Fibroblast of lung (primary cell): ENCODE data around the gene KRT6C. TPM values are rescaled to one million over a fixed set of nuclear protein-coding genes. Genes with fewer than 3 reads are reported as not detected.

Experiments used
- DNase-seq, 2 donors: peaks; one replicate each; pipeline versions ENCODE4 v3.0.0 to v3.0.0-alpha.2; 2010; ENCODE audit warnings: low read depth in 2 of 2
- H2AFZ ChIP-seq: 2 replicates; pipeline ENCODE4 v1.5.1; 2012; ENCODE audit warnings: low read length, control low read depth, inconsistent platforms
- H3K27ac ChIP-seq: 2 replicates; pipeline ENCODE4 v1.5.1; 2011; ENCODE audit warnings: low read length, control low read depth; ENCODE audit not compliant: insufficient read depth
- H3K27me3 ChIP-seq: 2 replicates; pipeline ENCODE4 v1.5.1; 2011; ENCODE audit warnings: mild to moderate bottlenecking, low read length; ENCODE audit not compliant: control insufficient read depth, insufficient read depth
- H3K36me3 ChIP-seq: 2 replicates; pipeline ENCODE4 v1.5.1; 2011; ENCODE audit warnings: low read length; ENCODE audit not compliant: control insufficient read depth, insufficient read depth
- H3K4me1 ChIP-seq: 2 replicates; pipeline ENCODE4 v1.5.1; 2011; ENCODE audit warnings: low read length; ENCODE audit not compliant: control insufficient read depth, insufficient read depth; ENCODE audit errors: extremely low read depth
- H3K4me2 ChIP-seq: 2 replicates; pipeline ENCODE4 v1.5.1; 2011; ENCODE audit warnings: low read length, control low read depth; ENCODE audit not compliant: insufficient read depth; ENCODE audit errors: extremely low read depth
- H3K4me3 ChIP-seq, 4 experiments: fragments of 200-600 bp in 1 of 4; sonication (generic) in 1 of 4; replicated peaks in 1 of 4; 2 replicates each; pipeline ENCODE4 v1.5.1; 2011 to 2016; ENCODE audit warnings: low read length in 4 of 4, low read depth in 3 of 4, mild to moderate bottlenecking in 3 of 4, control low read depth in 2 of 4, inconsistent platforms in 1 of 4, mixed read lengths in 1 of 4; ENCODE audit not compliant: insufficient read depth in 1 of 4; ENCODE audit errors: control extremely low read depth in 1 of 4
- H3K79me2 ChIP-seq: 2 replicates; pipeline ENCODE4 v1.5.1; 2012; ENCODE audit warnings: mild to moderate bottlenecking, low read length, inconsistent platforms; ENCODE audit not compliant: control insufficient read depth, insufficient read depth
- H3K9ac ChIP-seq: 2 replicates; pipeline ENCODE4 v1.5.1; 2011; ENCODE audit warnings: mild to moderate bottlenecking, low read length, control low read depth; ENCODE audit not compliant: insufficient read depth
- H3K9me3 ChIP-seq: 2 replicates; pipeline ENCODE4 v1.5.1; 2012; ENCODE audit warnings: low read depth, low read length; ENCODE audit not compliant: control insufficient read depth, insufficient read depth
- H4K20me1 ChIP-seq: 2 replicates; pipeline ENCODE4 v1.5.1; 2011; ENCODE audit warnings: low read length; ENCODE audit not compliant: control insufficient read depth, insufficient read depth; ENCODE audit errors: extremely low read depth
- CTCF ChIP-seq, 2 donors: IDR thresholded peaks in 1 of 2; conservative IDR thresholded peaks in 1 of 2; 1 replicate in 1 of 2; 2 replicates in 1 of 2; pipeline ENCODE4 v1.5.1; 2011 to 2012; ENCODE audit warnings: low read length in 2 of 2, control low read depth in 1 of 2, inconsistent platforms in 1 of 2, low read depth in 1 of 2, mild to moderate bottlenecking in 1 of 2
- EZH2 ChIP-seq: IDR thresholded peaks from 2 replicates; pipeline ENCODE4 v1.5.1; 2012; ENCODE audit warnings: low read length, control low read depth, mild to moderate bottlenecking; ENCODE audit errors: missing control alignments
- polyA plus RNA-seq, 2 donors: library from polyadenylated mRNA; depleted of rRNA in 1 of 2; stranded (reverse) in 1 of 2; unstranded in 1 of 2; fragments of >200 nt; gene quantifications; 2 replicates each; pipeline ENCODE4 v1.2.1, GENCODE V29; 2011 to 2012; ENCODE audit warnings: missing spikeins in 1 of 2
- total RNA-seq: library from RNA; depleted of rRNA; stranded (reverse); fragments of >200 nt; gene quantifications from 2 replicates; pipeline ENCODE4 v1.2.1, GENCODE V29; 2014

KRT6C gene
- total and polyA plus RNA-seq, 2 donors (not counting 1 experiment from before 2014, with no cell fraction given) = not detected

DNA sequence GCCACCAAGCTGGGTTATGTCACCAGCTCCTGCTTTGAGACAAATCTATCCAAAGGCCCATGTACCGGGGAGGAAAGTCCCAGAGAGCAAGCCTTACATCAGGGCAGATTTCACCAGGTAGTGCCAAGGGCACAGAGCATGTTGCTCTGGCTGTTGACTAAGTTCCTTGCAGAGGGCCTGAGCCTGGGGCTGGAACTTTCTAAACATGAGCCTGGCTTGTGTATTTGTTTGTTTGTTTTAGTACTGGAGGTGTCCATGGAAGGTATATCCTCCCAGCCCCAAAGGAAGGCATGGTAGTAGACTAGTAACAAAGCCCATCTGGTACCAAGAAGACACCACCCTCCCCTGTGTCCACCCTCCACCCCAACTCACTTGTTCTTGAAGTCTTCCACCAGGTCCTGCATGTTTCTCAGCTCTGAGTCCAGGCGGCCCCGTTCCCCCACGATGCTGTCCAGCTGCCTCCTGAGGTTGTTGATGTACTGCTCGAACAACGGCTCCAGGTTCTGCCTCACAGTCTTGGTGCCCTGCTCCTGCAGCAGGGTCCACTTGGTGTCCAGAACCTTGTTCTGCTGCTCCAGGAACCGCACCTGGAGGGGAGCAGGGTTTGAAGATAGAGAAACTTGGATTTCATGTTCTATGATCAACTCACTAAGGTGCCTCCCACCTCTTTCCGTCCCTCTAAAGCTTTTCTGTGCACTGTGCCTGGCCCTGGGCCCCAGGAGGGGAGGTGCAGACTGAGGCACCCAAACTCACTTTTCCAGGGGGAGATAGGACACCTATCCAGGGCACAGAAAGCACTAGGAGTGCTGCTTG is 45.2 kb upstream of the KRT6C start:
- Histone ChIP-seq H3K4me3 (no peak overlapping the region), H3K79me2 (no peaks in the 10 kb centered on the region), H4K20me1 (no peaks in the 10 kb centered on the region), H3K9me3 (no peaks in the 10 kb centered on the region), H3K27me3 (no peaks in the 10 kb centered on the region), H3K4me1 (no peaks in the 10 kb centered on the region), H3K36me3 (no peaks in the 10 kb centered on the region), H3K27ac (no peak overlapping the region), H3K9ac (no peak overlapping the region), H2AFZ (no peak overlapping the region), H3K4me2 (no peak overlapping the region)
- DNase-seq = no peak
- TF ChIP-seq EZH2 (no peak), CTCF (conservative IDR thresholded peaks at IDR 0.05 in 1 of 2, IDR thresholded peaks at IDR 0.05 in 1 of 2; ENCODE audit: low read depth in 1 of 2, low read length in 2 of 2) (no peak)

DNA sequence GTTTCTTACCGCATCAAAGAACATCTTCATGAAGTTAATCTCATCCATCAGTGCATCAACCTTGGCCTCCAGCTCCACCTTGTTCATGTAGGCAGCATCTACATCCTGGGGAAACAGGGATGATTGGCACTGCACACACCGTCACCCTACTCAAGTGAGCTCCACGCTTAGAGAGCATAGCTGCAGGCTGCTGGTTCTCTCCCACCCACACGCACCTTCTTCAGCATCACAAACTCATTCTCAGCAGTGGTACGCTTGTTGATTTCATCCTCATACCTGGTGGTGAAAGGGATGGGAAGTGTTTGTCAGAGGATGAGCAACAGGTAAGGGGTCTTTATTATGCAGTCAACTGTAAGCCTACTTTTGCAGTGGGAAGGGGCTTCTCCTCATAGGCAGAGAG is 44.3 kb upstream of the KRT6C start:
- Histone ChIP-seq H3K79me2 (no peaks in the 10 kb centered on the region), H3K4me1 (no peaks in the 10 kb centered on the region), H2AFZ (no peak overlapping the region), H3K36me3 (no peaks in the 10 kb centered on the region), H3K27me3 (no peaks in the 10 kb centered on the region), H3K27ac (no peak overlapping the region), H3K9me3 (no peaks in the 10 kb centered on the region), H4K20me1 (no peaks in the 10 kb centered on the region), H3K4me2 (no peak overlapping the region), H3K9ac (no peak overlapping the region), H3K4me3 (no peak overlapping the region)
- TF ChIP-seq EZH2 = no peak
- TF ChIP-seq CTCF (conservative IDR thresholded peaks at IDR 0.05 in 1 of 2, IDR thresholded peaks at IDR 0.05 in 1 of 2; ENCODE audit: low read depth in 1 of 2, low read length in 2 of 2) = no peak
- DNase-seq = no peak

DNA sequence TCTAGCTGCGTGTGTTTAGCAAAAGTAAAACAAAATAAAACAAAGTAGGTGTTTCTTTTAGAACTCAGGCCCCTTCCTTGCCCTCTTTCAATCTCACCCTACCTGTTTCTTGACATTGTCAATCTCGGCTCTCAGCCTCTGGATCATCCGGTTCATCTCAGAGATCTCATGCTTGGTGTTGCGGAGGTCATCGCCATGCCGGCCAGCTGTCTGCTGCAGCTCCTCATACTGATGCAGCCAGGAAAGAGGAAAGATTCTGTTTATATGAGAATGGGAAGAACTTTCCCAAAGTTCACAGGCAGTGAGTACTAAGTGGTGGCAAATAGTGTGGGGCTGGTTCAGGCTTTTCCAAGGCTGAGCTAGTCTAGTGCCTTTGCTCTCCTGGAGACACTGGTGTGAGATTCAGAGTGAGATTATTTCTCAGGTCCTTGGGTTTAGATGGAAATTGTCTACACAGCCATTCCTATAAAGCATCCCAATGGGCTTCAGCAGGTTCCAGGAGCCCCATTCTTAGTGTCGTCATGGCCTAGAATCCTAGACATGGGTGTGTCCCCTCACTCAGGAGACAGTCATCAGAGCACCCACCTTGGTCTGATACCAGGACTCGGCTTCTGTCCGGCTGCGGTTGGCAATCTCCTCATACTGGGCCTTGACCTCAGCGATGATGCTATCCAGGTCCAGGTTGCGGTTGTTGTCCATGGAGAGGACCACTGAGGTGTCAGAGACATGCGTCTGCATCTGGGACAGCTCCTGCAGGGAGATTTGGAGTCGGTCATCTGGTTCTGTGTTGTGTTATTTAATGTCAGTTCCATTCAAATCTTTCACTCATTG is 43.6 kb upstream of the KRT6C start:
- no peak overlapping the region for H3K4me3 ChIP-seq
- no peak overlapping the region for H3K27ac ChIP-seq
- no peaks in the 10 kb centered on the region for H3K27me3 ChIP-seq
- no peak overlapping the region for H3K9ac ChIP-seq
- TF ChIP-seq EZH2 = no peak
- TF ChIP-seq CTCF (conservative IDR thresholded peaks at IDR 0.05 in 1 of 2, IDR thresholded peaks at IDR 0.05 in 1 of 2; ENCODE audit: low read depth in 1 of 2, low read length in 2 of 2) = no peak
- H3K4me2 ChIP-seq = no peak overlapping the region
- no peaks in the 10 kb centered on the region for H3K4me1 ChIP-seq
- no peaks in the 10 kb centered on the region for H4K20me1 ChIP-seq
- no peak overlapping the region for H2AFZ ChIP-seq
- no peaks in the 10 kb centered on the region for H3K9me3 ChIP-seq
- no peaks in the 10 kb centered on the region for H3K36me3 ChIP-seq
- H3K79me2 ChIP-seq = no peaks in the 10 kb centered on the region
- no peak for DNase-seq
